HK-2 (cell line): Measurements from ENCODE around the gene FXR2.
"Not testable (repeated sequence)": the region's sequence is repeated elsewhere in the genome, so short reads cannot be mapped to it uniquely, and the experiment has no call there.

Experiments used
- DNase-seq: peaks from one replicate; pipeline ENCODE4 v3.0.0-alpha.2; 2018; ENCODE audit not compliant: unreplicated experiment

Gene FXR2

GRCh38 chr17:7614425-7615264, at the start of gene FXR2:
FXR2 (minus strand) TSS chr17:7614897; CDS start chr17:7614532, 365 bp downstream.
- peak; percentile 100 for DNase-seq

- no peak for DNase-seq
Observed at GRCh38 chr17:7656958-7657609, 42.4 kb upstream of the FXR2 start.

GRCh38 chr17:7655541-7655840, 40.8 kb upstream of the FXR2 start:
- DNase-seq = no peak

GRCh38 chr17:7654832-7655540, 40.3 kb upstream of the FXR2 start:
- DNase-seq = no peak

- DNase-seq = no peak
Observed at GRCh38 chr17:7652388-7653356, 38.0 kb upstream of the FXR2 start.

GRCh38 chr17:7651665-7652387, 37.1 kb upstream of the FXR2 start:
- no peak for DNase-seq

GRCh38 chr17:7651097-7651664, 36.5 kb upstream of the FXR2 start:
- no peak for DNase-seq

GRCh38 chr17:7650509-7651096, 35.9 kb upstream of the FXR2 start, which contains the start of gene ATP1B2:
ATP1B2 (plus strand) TSS chr17:7650926; CDS start chr17:7651519, 593 bp downstream.
- peak; percentile 22 for DNase-seq

- no peak for DNase-seq
Observed at GRCh38 chr17:7647018-7647417, 32.3 kb upstream of the FXR2 start.

- DNase-seq = no peak
Observed at GRCh38 chr17:7646457-7646856, 31.8 kb upstream of the FXR2 start.

- no peak for DNase-seq
Observed at GRCh38 chr17:7644775-7645174, 30.1 kb upstream of the FXR2 start.

GRCh38 chr17:7641635-7642034, 26.9 kb upstream of the FXR2 start:
- DNase-seq = not testable (repeated sequence)

- DNase-seq = no peak
Observed at GRCh38 chr17:7640783-7641182, 26.1 kb upstream of the FXR2 start.

GRCh38 chr17:7636163-7636562, 21.5 kb upstream of the FXR2 start:
- no peak for DNase-seq

- DNase-seq = peak; percentile 34
Observed at GRCh38 chr17:7634384-7634783, 19.7 kb upstream of the FXR2 start.

GRCh38 chr17:7633093-7633492, 18.4 kb upstream of the FXR2 start:
- no peak for DNase-seq

GRCh38 chr17:7632492-7632894, 17.8 kb upstream of the FXR2 start:
- DNase-seq = peak; percentile 27

GRCh38 chr17:7631398-7632380, 17.0 kb upstream of the FXR2 start:
- DNase-seq = no peak
